NOMO-1 (cell line): ENCODE data around the gene PPFIBP2.
A peak's percentile ranks its signal among the peaks of the same experiment; 100 is the strongest.

Source experiments
- DNase-seq, 2 experiments: peaks; one replicate each; lab custom pipeline; 2025; ENCODE audit not compliant: unreplicated experiment in 2 of 2; lab: John Stamatoyannopoulos, UW

PPFIBP2 gene

DNA sequence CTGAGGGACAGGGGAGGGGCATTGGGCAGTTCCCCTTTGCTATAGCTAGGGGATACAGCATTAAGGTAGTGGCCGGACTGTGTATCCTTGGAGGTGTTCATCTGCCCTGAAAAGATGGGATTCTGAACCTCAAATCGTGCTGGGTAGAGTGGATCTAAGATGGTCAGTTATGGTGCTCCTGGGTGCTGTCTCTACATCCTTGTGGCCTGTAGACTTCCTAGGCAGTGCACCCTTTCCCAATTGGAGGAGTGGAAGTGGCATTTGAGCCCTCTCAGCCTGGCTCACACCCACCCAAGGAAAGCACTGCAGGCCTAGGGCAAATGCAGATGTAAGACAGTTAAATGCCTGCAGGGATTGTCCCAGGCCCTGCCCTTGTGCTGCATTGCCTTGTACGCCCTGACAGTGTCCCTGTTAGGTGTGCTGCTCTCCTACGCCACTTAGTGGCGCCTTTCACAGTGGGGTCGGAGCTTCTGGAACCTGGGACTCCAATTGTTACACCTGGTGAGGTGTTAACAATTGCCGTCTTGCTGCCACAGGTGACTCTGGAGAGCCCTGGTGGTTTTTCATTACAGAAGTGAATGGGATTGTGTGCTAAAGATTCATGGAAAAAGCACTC is 35.0 kb downstream of the PPFIBP2 start:
- peak in 1 of 2 experiments; percentile 5 for DNase-seq

DNA sequence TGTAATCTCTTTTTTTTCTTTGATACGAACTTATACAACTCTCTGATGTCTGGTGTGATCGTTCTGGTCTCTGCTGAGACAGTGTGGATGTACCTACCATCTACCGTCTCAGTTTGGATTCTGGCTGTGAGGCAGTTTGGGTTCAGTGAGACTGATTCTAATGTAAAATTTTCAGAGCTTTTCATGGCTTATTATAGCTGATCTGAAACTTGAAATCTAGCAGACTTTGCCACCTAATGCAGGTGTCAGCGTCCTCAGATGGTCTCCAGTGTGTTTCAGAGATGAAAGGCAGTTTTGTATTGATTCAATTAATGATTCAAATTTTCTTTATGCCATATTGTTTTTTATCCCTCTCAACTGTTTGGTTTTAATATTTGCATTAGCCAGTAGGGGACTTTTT is 35.9 kb downstream of the PPFIBP2 start:
- DNase-seq = no peak

DNA sequence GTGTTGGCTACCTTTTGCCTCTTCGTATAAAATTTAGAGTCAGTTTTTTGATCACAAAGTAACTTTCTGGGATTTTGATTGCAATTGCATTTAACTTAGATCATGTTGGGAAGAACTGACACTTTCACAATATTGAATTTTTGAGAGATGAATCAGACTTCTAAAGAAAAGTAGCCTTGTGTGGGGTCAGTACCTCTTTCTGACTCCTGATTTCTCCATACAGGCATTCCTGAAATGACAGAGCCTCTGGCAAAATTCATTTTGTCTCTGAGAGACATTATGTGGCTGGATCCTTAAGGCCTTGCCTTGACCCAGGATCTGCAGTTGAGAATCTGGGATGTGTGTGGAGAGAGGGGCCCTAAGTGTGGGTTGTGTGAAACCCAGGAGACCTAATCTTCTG is 37.8 kb downstream of the PPFIBP2 start:
- DNase-seq = no peak

DNA sequence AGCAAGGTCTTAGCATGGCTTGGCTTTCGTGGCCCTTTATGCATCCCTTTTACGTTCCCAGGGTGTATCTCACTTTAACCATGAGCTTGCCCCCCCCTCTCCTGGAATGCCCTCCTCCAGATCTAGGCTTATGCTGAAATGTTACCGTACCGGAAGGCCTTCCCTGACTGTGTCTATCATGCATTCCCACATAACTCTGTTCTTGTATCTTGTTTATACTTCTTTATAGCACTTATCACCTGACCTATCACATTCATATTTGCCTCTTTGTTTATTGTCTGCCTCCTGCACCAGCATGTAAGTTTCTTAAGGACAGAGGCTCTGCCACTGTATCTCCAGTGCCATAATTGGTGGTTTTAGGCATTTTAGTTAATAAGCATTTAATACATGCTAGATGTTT is 38.9 kb downstream of the PPFIBP2 start:
- DNase-seq = no peak

DNA sequence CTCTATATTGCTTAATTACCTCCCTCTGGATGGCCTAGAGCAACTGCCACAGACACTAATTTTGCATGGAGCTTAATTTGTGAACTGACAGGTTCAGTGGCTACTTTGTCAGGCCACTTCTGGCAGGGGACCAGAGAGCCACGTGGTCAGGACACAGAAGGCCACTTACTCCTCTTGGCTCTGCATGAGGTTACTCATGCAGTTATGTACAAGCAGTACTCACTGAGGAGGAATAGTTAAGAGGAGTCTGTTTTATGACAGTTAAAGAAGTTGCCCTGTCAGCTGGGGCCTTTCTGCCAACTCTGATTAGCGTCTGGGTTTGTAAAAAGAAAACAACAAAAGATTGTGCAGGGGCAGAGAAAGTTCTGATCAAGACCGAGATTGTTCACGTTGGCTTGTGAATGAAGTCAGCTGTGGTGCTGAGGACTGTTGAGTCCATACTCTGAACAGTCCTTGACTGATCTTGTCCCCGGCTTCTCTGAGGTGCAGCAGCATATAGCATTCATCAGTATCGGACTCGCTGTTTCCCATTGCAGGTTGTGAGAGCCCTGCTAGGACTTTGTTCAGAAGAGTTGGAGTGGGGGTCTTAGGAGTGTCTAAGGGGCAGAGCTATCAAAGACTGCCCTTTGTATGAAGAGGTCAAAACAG is 41.4 kb downstream of the PPFIBP2 start:
- no peak for DNase-seq

DNA sequence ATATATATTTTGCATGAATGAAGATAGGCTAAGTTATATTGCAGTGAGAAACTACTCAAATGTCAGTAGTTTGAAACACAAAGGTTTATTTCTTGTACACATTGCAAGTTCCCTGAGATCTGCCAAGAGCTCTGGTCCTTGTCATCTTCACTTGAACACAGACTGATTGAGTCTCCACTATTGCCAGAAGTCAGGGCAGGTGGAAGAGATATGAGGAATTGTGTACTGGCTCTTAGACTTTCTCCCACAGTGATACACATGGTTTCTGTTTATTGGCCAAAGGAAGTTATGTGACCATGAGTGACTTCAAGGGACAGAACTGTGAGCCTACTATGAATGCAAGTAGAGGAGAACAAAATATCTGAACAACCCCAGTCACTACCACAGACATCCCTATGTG is 44.2 kb downstream of the PPFIBP2 start:
- no peak for DNase-seq

DNA sequence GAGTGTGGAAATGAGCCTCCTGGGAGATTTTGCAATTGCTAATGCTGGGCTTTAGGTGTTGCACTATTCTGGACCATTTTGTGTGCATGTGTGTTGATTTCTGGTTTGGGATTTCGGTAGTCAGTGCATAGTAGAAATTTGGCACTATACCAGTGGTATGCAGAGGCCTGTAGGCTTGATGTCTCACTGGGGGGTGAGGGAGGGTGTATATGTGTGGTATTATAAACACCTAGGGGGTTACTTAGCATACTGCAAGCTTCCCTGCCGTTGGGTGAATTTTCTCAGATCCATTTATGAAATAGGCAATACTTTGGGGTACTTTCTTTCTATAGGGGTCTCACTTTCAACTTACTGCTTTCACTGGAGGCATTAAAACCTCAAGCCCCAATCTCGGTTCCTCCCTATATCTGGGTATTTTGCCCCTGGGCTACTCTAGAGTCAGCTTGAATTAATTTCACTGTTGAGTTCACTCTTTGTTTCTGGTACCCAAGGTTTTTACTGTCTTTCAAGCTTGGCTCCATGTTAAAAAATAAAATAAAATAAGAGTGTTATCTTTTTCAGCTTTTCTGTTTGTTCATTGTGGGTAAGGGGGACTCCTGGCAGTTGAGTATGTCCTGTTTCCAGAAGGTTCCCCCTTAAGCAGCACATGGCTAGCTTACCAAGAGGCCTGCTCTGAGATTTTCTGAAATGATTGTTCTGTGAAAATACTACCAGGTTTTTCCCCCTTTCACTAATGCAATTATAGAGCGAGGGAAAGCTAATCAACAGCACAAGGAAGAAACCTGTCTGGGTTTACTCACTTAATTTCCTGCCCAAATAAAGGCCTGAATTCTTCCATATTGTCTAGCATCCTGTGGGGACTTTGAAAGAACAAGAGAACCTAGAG is 45.8 kb downstream of the PPFIBP2 start:
- no peak for DNase-seq

DNA sequence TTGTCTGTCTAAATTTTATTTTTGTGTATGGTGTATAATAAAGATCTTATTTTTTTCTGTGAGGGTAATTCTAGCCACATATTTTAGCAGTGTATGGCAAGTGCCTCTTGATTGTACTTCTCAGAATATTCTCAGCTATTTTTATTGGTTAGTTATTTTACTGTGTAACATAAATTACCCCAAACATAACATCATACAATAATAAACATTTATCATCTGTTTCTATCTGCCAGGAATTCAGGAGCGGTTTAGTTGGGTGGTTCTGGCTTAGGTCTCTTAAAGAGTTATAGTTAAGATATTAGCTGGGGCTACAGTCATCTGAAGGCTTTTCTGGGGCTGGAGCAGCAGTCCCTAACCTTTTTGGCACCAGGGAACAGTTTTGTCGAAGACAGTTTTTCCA is 47.8 kb downstream of the PPFIBP2 start:
- DNase-seq = no peak

DNA sequence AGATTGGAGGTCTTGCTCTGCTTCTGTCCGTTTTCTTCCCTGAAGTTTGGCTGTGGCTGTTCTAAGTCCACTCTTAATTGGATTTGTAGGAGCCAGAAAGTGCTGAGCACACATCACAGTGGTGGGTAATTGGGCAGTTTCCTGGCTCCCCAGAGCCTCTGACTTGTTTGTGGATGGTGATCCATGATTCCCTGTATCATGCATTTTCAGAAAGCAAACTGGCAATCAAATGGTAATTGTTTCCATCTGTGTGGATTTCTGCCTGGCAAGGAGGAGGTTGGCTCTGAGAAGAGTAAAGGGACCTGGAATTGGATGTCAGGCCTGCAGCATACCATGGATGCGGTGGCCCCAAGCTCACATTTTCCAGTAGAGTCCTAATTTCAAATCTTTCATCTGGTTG is 49.5 kb downstream of the PPFIBP2 start:
- no peak for DNase-seq

DNA sequence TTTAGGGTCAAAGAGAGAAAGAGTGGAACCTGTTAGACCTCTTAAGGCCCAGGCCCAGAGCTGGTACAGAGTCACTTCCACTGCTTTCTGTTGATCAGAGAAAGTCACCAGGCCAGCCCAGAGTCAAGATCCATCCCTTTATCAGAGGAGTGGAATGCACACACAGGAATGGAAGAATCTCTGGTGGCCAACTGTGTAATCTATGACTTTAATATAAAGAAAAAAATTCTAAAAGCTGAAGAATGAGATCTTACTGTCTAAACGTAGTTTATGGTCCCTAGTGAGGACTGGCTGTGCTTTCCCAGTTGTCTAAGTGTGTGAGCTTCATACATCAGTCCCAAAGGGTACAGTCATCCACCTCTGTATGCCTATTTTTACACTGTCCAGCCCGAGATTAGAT is 51.0 kb downstream of the PPFIBP2 start:
- no peak for DNase-seq

DNA sequence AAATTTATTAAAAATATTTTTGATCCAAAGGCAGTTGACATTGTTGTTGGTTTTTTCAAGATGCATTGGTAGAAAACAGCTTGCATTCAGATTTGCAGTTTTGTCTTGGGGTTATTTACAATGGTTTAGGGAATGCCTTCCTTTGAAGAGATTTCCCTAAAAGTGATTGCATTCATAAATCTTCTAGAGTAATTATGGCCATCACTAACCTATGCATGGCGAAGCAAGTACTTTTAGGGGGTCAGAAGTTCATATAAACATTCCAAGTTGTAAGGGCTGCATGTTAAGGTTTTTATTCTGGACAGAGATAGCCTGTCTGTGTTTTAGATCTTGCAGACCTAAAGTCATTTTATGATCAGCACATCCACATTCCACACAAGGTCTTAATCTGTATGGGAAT is 53.5 kb downstream of the PPFIBP2 start:
- no peak for DNase-seq

DNA sequence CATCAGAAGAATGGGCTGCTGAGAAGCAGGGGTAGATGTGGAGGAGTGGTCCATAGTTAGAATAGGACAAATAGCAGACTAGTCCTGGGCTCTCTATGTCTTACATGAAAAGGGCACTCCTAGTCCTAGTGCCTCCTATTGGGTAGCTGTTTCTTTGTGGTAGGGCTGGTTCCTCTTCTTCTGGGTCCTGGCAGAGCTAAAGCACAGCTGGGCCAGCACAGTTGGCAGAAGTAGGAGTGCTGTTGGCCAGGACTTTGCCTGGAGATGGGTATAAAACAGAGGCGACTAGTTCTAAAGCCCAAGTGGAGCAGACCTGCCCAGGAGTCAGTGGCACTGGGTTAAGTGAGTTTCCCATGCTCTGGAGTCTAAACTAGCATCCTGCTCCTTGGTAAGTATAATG is 55.2 kb downstream of the PPFIBP2 start:
- DNase-seq = no peak

DNA sequence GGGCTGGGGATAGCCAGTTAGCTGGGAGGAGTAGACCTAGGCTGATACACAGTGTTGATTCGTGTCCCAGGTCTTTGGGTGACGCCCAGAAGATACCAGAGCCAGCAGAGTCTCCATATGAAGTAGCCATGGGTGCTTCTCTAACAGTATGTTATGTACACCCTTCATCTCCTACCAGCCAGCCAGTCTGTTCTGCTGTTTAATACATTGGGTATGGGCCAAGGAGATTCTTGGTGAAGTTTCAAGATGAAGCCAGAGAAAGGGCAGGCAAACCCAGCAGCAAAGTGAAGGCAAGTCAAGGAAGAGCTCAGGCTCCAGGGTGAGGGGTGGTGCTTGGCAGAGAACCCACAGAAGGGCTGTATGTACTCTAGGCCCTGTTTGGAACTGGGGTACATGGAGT is 56.4 kb downstream of the PPFIBP2 start:
- DNase-seq = no peak

DNA sequence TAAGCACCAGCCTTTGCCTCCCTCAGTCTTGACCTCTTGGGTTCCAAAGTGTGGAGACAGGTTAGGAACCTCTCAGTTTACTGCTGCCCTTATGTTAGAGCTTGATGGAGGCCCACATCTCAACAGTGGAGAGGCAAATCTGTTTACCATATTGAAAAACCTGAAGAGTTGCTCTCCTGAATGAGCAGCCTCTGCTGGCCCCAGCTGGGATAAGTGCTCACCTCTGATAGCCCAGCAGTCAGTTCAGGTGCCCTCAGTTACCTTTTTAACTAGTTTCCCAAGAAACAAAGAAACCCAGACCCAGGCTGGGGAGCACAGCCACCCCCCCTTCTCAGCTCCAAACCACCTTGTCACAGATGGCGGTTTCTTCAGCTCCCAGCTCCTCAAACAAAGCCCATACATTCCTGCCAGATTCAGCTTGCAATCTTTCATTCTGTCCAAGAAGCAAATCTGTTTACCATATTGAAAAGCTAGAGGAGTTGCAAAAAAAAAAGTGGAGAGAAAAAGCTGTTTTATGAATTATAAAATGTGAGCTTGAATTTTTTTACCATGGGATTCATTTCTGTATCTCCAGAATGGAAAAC is 57.2 kb downstream of the PPFIBP2 start:
- no peak for DNase-seq

DNA sequence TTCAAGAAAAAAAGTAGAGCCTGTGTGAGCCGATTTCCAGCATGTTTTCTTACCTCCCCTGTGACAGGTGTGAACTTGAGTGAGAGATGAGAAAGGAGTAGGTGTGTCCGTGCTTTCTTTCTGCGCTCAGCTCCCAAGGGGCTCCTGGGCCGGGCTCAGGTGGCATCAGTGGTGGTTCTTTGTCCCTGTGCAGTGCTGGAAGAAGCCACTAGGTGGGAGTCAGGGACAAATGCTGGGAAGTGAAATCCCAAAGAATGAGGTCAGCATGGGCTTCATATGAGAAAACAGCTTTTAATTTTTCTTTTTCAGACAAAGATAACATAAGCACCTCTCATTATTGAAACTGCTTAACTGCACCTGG is 57.8 kb downstream of the PPFIBP2 start:
- DNase-seq = peak in 1 of 2 experiments; percentile 1

DNA sequence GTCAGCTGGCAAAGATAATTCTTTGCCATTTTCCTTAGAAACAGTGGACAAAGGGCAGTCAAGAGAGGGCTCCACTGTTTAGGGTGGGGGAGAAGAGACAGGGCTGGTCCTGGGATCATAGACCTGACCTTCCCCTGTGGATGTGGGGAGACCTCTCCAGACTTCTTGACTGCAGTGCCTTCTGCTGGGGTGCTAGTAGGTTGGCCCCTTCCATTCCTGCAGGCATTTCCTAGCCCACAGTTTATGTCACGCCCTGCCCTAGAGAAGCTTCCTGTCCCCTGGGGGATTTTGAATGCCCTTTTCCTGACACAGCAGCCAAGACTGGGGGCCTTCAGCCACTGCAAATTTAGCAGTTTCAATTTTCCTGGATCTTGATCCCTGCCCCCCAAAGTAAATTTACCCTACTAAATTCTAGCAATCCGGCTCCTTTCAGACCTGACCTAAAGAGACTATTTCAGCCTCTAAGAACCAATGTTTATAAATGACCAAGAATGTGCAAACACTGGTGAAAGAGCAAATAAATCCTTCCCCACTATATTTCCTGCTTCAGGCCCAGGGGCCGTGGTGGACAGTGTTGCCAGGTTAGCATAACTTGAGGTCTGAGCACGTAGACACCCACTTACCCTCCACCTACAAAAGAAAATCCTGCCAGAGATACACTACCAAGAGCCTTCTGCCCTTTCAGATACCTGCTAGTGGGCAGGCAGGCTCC is 58.4 kb downstream of the PPFIBP2 start:
- DNase-seq = no peak

DNA sequence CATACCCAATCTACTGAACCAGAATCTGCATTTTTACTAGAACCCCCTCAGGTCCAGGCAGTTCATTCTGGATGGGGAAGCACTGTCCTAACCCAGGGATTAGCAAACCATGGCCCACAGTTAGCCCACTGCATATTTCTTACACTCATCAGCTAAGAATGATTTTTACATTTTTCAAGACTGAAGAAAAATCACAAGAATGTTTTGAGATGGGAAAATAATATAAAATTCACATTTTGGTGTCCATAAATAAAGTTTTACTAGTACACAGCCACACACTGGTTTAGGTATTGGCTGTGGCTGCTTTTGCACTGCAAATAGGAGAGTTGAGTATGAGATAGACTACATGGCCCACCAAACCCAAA is 59.4 kb downstream of the PPFIBP2 start:
- DNase-seq = no peak

DNA sequence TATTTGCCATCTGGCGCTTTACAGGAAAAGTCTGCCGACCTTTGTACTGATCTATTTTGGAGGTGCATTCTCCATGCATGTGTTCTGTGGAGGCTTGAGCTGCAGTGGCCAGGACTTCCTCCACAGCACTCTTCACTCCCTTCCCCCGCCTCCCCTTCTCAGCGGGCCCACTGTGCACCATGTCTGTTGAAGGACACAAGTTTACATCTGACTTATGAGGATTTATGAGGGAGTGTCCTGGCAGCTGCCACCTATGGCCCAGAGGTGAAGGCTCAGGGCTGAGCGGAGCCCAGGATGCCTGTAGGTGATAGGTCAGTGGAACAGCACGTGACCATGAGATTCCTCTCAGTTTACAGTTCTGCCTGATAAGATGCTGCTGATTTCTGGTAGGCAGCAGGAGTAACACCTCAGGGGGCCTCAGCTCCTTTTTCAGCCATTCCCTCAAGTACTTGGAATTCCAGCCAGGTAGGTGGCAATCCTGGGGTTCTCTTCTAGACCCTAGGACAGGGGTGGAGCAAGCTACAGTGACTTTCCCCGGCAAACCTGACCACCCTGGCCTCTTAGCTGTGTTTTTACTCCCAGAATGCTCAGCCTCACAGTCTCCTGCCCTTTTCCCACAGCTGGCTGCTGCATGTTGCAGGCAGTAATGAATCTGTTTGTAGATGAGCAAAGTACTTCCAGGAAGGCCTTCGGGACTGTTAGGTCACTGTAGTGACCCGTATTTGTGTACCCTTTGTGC is 59.9 kb downstream of the PPFIBP2 start:
- no peak for DNase-seq

DNA sequence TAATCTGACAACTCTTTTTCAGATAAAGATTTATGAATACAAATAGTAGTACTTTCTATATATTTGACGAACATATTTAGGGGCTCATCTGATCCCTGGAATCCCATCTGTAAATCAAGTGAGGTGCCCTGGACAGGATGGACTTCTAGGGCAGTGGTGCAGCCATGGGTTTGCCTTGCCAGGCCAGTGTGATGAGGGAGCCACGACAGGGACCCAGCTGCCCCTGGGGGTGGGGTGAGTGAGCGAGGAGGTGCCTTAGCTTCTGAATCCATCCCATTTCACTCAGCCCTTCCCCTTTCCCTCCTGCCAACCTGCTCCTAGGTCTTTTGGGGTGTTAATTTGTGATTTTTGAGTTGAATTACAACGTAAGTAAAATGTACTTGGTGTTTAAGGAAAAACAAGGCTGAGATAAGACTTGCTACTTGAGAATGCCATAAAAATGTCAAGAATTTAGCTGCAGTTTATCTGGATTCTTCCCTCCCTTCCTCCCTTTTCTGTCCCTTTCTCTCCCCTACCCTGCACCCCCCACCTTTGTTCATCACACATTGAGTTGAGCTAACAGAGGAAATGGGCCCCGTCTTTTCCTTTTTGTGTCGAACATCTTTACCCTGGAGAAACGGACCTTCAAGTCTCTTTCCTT is 60.8 kb downstream of the PPFIBP2 start:
- DNase-seq = no peak
